ENCODE results near the gene PCTP.

GRCh38 chr17:55762086-55762858, 11.4 kb downstream of the PCTP start:
- TF ChIP-seq CTCF (IDR thresholded peaks at IDR 0.05; ENCODE audit: insufficient read depth, low read length, poor library complexity, severe bottlenecking) (no peak), EZH2phosphoT487 (conservative IDR thresholded peaks at IDR 0.05; ENCODE audit: low read length) (no peak)
